Stimulated activated naive CD8-positive, alpha-beta T cell treated with anti-CD3 and anti-CD28 coated beads, Interleukin-15, Interleukin-2, amounts not matched to agents 100 U/mL and 50 U/mL, for 24 hours (primary cell): Measurements from ENCODE around the gene CLMP.
"Not testable (repeated sequence)": the region's sequence is repeated elsewhere in the genome, so short reads cannot be mapped to it uniquely, and the experiment has no call there.

Experiments
- ATAC-seq: fragments of 150-1000 bp; cut with Tn5 transposase; one replicate; pipeline ENCODE4 v1.10.0; 2021
- DNase-seq: peaks from one replicate; pipeline ENCODE4 v3.0.0; 2021

CLMP gene

GRCh38 chr11:123218451-123218850 lies 23.4 kb upstream of the CLMP start:
- no peak for DNase-seq
- ATAC-seq, result no peak

DNA sequence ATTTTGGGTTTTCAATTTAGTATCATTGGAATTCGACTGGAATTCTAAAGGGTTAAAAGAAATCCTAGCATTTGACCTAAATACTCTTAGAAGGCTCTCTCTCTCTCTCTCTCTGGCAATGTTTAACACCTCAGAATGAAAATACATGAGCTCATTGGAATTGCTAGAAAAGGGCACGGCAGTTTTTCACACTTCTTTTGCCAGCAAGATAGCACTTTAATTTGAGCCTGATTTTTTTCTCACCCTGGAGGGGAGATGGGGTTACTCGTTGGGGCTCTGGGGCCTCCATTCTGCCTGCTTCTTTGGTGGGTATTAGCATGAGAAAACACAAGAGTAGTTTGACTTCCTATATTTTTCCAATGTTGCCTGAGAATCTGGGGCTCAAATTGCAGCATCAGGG lies 22.8 kb upstream of the CLMP start:
- ATAC-seq, result no peak
- no peak for DNase-seq

- ATAC-seq, result no peak
- DNase-seq, result no peak
Observed at GRCh38 chr11:123216249-123216648, 21.2 kb upstream of the CLMP start.

DNA sequence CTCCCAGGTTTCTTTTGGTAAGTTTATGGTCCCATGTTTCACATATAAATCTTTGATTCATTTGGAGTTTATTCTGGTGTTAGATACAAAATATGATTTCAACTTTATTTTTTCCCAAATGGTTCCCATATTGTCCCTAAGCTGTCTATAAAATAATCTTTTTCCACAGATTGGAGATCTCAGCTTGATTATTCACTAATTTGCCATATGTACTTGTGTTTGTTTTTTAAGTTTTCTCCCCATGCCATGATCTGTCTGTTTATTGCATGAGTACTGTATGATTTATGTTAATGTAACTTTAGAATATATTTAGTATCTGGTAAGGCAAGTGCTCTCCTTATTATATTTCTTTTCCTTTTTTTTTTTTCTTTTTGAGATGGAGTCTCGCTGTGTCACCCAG lies 19.9 kb upstream of the CLMP start:
- ATAC-seq (no peak), DNase-seq (no peak)

GRCh38 chr11:123214396-123214795 lies 19.3 kb upstream of the CLMP start:
- DNase-seq (no peak), ATAC-seq (no peak)

DNA sequence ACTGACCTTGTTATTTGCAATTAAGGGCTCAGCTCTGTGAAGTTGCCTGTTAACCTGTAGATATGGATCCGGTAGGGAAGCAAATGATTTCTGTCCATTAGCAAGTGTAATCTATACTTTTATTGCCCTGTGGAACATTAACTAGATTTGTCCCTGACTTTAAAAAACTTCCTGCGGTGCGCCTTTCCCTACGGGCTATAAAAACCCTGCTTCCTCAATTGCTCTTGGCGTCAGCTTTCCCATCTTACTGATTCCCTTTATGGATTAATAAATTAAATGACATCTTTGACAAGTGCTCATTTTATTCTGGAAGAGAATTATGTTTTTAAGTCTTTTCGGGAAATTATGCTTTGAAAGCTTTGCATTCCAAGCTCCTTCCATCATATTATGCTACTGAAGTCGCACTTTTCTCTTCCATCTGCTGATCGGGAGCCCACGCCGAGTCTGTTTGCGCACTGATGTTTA lies 18.3 kb upstream of the CLMP start:
- ATAC-seq (no peak), DNase-seq (no peak)

DNA sequence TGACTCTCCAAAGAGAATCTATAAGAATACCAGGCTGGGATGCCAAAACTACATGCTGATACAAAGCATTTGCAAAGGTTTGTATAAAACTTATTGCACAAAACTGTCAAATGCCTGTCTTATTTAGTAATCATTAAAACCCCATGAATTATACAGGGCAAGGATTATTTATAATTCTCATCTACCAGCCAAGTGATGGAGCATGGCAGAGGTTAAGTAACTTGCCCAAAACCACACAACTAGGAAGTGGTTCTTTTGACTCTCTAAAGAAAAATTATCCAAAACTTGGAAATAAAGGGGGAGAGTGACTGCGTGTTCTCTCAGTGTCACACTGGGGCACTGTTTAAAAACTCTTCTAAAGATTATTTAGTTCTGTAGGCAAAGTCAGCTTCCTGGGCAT lies 17.4 kb upstream of the CLMP start:
- DNase-seq (no peak), ATAC-seq (no peak)

GRCh38 chr11:123211981-123212380 lies 16.9 kb upstream of the CLMP start:
- ATAC-seq (no peak), DNase-seq (no peak)

- no peak for ATAC-seq
- no peak for DNase-seq
Observed at GRCh38 chr11:123211149-123211852, 16.3 kb upstream of the CLMP start.

- no peak for ATAC-seq
- DNase-seq, result no peak
Observed at GRCh38 chr11:123209591-123209990, 14.5 kb upstream of the CLMP start.

DNA sequence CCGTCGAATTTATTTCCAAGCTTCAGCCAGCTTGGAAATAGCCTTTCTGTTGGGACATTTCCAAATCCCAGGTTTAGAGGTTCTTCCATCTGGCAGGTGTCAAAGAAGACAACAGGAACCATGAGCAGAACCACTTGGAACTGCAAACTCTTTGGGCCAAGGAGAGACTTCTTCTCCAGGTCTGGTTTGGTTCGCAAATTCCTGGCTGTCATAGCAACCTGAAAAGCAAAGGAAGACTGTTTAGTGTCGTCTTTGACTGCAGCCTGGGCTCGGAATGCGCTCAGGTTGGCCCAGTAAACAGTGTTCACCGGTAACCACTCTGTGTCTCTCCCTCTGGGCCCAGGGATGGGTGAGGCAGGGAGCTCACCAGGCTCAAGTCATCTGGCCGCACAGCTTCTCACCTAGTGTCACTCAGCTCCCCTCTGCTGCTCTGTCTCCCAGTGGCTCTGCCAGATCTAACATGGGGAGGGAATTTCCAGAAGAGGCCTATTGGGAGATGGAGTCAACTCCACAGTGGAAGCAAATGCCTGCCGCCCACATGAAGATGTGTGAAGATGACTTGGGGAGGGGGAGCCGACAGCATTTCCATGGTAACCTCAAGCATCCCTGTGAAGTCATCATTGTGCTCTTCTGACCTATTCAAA lies 11.9 kb upstream of the CLMP start:
- ATAC-seq (no peak), DNase-seq (no peak)

- ATAC-seq, result not testable (repeated sequence)
Observed at GRCh38 chr11:123206055-123206454, 11.0 kb upstream of the CLMP start.

GRCh38 chr11:123203934-123204333 lies 8.9 kb upstream of the CLMP start:
- DNase-seq (no peak), ATAC-seq (no peak)

More at GRCh38 chr11:123206055-123206454, 11.0 kb upstream of the CLMP start:
- DNase-seq, result not testable (repeated sequence)

DNA sequence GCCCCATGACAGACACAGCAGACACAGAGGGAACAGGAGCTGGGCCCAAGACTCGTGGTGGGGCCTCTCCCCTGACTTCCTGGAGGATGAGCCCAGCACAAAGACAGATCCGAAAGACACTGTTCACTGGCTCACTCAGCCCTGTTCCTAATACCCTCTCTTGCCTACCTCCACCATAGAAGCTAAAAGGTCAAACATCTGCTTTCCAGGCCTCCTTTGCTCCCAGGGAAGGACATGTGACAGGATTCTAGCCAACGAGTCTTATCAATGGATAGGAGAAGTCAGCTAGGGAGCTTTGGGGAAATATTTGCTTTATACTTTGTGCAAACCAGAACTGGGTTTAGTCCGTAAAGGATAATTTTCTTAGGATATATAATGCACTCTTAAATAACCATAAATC lies 8.4 kb upstream of the CLMP start:
- ATAC-seq (no peak), DNase-seq (no peak)

DNA sequence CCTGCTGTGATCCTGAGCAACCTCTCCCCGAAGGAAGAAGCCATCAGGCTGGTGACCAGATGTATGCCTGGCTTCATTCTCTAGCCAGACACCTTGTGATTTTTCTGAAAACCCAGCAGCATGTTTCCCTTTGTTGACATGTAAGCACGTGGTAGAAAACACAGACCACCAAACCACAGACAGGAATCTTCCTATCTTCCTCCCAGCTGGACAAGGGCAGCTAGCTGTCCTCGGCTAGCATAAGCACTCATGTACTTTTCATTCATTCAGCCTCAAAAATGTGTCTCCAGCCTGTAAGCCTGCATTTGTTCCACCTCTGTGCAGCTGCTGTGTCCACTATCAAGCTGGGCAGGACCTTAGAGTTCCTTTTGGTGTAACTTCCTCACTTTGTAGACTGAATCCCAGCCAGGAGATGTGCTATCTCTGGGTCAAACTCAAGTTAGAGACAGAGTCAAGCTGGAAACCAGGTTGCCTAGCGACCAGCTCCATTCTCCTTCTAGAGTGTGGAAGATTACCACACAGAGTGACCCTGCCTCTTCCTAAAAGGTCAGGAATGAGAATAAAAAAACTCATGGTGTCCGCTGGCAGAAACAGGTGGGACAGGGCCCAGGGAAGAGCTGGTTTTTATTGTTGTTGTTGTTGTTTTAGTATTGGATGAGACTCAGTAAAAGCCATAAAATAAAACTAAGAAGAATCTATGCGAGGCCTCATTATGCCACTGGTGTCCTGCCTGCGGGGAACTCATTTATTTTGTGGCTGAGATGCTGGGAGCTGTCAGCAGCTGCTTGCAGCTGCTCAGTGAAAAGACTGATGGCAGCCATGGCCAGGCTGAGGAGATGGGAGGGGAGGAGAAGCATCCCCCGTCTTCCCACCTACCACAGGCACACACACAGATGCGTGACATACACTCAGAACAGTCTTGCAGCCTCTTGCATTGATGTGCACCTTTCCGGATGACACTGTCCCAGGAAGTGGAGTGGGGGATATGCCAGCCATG lies 7.4 kb upstream of the CLMP start:
- no peak for DNase-seq
- no peak for ATAC-seq

DNA sequence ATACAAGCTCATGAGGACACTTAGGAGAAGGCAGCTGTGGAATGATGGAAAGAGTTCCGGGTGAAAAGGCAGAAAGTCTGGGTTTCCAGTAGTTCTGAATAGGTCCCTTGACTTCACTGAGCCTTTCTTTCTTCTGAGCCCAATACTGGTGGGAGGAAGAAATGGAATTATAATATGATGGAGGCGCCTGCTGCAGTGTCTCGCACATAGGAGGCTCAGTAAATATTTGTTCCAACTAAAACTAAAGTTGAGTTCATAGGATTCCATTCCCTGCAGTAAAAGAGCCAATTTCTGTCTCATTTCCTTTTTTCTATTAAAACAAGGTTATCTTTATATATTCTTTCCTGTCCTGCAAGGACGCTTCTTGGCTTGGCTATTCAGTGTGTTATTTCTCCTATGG lies 5.2 kb upstream of the CLMP start:
- DNase-seq (no peak), ATAC-seq (no peak)

GRCh38 chr11:123197711-123198110 lies 2.7 kb upstream of the CLMP start:
- DNase-seq (no peak), ATAC-seq (peak; percentile 66)

DNA sequence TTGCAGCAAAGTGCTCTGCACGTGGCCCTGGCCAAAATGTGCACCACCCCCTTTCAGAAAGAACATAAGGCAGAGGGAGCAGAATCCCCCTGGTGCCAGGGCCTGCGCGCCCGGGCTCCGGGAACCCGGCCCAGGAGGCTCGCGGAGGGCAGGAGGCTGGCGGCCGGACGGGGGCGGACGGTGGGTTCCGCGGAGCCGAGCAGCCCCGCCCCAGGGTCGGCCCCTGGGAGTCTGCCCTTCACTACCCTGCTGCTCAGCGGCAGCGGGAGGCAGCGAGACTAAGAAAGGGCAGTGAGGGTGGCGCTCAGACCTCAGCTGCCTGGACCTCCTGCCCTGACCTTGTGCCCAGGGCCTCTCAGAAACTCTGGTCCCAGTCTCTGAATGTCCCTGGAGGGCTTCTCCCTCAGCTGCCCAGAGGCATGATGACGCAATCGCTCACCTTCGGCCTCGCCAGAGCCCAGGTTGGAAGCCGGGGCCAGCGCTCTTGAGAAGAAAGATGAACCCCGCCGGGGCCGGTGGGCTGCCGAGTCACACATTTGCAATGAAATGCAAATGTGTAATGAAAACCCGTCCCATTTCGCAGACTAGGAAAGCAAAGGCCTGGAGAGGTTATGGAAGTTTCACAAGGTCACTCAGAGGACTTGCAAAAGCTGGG lies 1.1 kb upstream of the CLMP start:
- ATAC-seq (no peak), DNase-seq (no peak)

DNA sequence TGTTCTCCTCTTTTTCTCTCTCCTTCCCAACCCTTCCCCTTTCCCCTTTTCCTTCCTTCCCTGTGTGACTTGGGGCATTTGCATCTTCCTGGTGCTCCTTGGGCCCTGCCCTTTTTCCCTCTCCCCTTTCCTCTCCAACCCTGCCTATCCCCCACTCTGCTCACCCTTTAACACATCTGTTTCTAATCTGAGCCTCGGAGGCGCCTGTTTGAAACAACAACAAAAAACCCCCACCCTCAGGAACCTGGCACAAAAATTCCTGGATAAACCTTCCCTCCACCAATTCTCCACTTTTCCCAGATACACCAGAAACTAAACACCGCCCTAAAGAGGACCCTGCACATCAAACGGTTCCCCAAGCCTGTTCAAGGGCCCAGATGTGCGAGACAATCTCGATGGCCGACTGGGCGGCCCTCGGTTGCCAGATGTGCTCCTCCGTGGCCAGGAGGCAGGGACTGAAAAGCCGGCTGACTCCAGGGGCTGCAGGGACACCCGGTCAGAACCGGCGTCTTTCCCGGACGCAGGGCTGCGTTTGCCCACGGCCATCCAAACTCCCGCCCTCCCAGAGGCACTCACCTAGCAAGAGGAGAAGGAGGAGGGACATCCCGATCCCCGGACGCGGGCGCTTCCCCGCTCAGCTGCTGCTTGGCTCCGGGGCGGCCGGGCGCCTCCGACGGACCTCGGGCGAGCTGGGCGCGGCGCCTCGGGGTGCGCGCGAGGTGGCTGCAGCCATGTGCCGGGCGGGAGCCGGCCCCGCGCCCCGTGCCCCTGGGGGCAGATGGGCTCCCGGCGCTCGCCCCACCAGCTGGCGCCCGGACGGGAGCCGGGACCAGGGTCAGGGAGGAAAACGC lies 486 bp downstream of the CLMP start:
- no peak for DNase-seq

GRCh38 chr11:123193742-123194141 lies 1.3 kb downstream of the CLMP start:
- ATAC-seq, result no peak
- DNase-seq, result no peak

More for the DNA sequence above, 486 bp downstream of the CLMP start:
- peak; percentile 48 for ATAC-seq

DNA sequence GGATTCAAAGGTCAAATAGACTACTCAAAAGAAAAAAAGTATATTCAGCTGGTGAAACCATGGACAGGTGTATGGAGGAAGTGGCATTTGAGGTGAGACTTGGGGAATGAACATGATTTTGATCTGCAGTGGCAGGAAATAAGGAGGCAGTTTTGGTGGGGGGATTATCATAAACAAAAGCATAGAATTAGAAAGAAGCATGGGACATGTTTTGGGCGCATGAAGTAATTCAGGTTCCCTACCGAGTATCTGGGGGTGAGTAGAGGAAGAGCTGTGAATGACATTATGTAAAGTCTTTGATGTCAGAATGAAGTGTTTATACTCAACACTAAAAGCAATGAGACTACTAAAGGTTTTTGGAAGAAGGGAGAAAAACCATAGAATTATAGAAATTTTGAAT lies 3.1 kb downstream of the CLMP start:
- no peak for ATAC-seq
- no peak for DNase-seq
